ENCODE data around the gene C1QTNF9.

DNA sequence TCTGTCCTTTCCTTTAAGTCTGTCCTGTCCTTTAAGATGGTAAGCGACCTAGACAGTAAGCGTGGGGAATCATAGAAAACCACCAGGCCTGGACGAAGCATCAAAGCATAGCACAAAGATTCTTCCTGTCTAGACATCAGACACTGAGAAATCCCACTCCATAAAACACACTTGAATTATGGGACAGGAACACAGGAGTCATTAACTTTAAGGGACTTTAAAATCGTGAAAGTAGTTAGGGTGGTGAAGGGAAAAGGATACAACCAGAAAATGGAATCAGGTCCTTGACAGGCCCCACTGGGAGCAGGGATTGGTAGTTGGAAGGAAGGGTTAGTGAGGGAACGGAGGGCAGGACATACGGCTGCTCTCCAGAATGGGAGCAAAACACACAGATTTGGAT lies 31.6 kb upstream of the C1QTNF9 start:
- no peak for TF ChIP-seq REST (IDR thresholded peaks at IDR 0.05)
- no peak for TF ChIP-seq CTCF (IDR thresholded peaks at IDR 0.05; ENCODE audit: low read depth, low read length, missing input control)
- TF ChIP-seq YY1 (IDR thresholded peaks at IDR 0.05), result no peak
- TF ChIP-seq GABPA (IDR thresholded peaks at IDR 0.05 in 1 of 2, conservative IDR thresholded peaks at IDR 0.05 in 1 of 2), result no peak
- TF ChIP-seq SP1 (IDR thresholded peaks at IDR 0.05), result no peak
- TF ChIP-seq RAD21 (IDR thresholded peaks at IDR 0.05), result no peak
- no peak for TF ChIP-seq EGR1 (IDR thresholded peaks at IDR 0.05; ENCODE audit: low read depth in 2 of 2)
- TF ChIP-seq TAF1 (conservative IDR thresholded peaks at IDR 0.05), result no peak
- TF ChIP-seq RXRA (IDR thresholded peaks at IDR 0.05), result no peak
- TF ChIP-seq, protein P1, sequence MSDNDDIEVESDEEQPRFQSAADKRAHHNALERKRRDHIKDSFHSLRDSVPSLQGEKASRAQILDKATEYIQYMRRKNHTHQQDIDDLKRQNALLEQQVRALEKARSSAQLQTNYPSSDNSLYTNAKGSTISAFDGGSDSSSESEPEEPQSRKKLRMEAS (IDR thresholded peaks at IDR 0.05), result no peak
- no peak for TF ChIP-seq JUND (IDR thresholded peaks at IDR 0.05)
- TF ChIP-seq, protein P2, sequence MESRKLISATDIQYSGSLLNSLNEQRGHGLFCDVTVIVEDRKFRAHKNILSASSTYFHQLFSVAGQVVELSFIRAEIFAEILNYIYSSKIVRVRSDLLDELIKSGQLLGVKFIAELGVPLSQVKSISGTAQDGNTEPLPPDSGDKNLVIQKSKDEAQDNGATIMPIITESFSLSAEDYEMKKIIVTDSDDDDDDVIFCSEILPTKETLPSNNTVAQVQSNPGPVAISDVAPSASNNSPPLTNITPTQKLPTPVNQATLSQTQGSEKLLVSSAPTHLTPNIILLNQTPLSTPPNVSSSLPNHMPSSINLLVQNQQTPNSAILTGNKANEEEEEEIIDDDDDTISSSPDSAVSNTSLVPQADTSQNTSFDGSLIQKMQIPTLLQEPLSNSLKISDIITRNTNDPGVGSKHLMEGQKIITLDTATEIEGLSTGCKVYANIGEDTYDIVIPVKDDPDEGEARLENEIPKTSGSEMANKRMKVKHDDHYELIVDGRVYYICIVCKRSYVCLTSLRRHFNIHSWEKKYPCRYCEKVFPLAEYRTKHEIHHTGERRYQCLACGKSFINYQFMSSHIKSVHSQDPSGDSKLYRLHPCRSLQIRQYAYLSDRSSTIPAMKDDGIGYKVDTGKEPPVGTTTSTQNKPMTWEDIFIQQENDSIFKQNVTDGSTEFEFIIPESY (IDR thresholded peaks at IDR 0.05), result no peak
- TF ChIP-seq NR2F2 (IDR thresholded peaks at IDR 0.05), result no peak
- no peak for TF ChIP-seq ATF3 (IDR thresholded peaks at IDR 0.05)

Data from liver (tissue), 3 donors.